ENCODE measurements around the gene NCR2.

NCR2 gene

DNA sequence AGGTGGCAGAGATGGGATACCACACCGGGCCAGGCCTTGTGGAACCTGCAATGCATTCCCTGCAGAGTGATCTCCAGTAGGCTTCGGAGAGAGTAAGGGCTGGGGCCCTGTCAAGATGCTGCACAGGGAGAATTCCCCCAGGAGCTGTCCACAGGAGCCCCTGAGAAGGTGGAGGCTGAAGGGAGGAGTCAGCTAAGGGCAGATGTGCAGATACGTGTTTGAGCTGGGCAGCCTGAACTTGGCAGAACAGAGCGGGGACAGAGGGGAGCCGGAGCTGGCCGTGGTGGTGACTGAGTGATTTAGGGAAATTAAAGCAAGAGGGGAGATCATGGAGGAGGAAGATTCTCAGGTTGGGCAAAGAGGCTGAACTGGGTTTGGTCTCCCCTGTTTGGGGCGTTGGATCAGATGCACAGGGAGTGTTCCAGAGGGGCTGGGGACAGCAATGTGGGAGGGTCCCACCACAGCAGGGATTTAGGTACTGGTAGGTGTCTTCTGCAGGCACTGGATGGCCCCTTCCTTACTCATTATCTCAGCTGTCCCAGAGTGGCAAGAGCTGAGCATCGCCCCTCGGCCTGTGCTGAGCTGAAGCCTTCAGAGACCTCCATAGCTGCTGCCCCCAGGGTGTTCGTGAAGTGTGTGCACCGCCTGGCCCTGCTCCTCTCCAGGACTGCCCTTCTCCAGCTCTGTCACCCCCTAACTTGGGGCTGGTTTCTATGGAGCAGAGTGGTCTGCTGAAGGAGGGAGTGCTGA lies 3.8 kb upstream of the NCR2 start:
- no peak for DNase-seq (ENCODE audit: low read depth, low spot score)

GRCh38 chr6:41332241-41332640 lies 3.2 kb upstream of the NCR2 start:
- DNase-seq (ENCODE audit: low read depth, low spot score): no peak

GRCh38 chr6:41332842-41333736 lies 2.3 kb upstream of the NCR2 start:
- no peak for DNase-seq (ENCODE audit: low read depth, low spot score)

DNA sequence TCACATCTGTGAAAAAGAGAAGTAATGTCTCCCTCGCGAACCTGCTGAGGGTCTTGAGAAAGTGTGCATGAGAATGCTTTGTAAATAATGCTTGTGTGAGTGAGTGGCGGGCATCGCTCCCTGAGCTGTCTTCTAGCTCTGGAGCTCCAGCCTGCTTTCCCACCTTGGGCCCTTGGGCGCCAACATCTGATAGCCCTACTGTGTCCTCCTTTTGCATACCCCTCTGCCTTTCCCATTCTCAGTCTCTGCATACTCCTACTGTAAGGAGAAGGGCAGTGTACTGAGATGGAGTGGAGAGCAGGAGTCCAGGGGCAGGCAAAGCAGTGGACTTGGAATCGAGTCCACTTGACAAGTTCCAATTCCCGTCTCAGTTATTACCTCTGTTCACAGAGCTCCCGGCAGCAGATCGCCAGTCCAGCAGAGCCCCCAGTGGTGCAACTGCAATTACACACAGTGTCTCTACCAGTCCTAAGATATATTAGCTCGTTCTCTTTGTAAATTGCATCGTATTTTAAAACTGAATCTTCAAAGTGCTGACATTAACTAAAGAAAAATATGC lies 847 bp upstream of the NCR2 start:
- no peak for DNase-seq (ENCODE audit: low read depth, low spot score)

DNA sequence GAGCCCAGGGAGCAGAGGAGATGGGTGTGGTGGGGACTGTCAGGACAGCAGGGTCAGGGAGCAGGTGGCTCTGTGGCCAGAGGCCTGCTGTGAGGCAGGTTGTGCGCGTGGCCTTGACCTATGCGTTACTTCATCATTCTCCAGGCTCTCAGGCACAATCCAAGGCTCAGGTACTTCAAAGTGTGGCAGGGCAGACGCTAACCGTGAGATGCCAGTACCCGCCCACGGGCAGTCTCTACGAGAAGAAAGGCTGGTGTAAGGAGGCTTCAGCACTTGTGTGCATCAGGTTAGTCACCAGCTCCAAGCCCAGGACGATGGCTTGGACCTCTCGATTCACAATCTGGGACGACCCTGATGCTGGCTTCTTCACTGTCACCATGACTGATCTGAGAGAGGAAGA lies 535 bp downstream of the NCR2 start:
- no peak for DNase-seq (ENCODE audit: low read depth, low spot score)

GRCh38 chr6:41336824-41337223 lies 1.4 kb downstream of the NCR2 start:
- DNase-seq (ENCODE audit: low read depth, low spot score): no peak

DNA sequence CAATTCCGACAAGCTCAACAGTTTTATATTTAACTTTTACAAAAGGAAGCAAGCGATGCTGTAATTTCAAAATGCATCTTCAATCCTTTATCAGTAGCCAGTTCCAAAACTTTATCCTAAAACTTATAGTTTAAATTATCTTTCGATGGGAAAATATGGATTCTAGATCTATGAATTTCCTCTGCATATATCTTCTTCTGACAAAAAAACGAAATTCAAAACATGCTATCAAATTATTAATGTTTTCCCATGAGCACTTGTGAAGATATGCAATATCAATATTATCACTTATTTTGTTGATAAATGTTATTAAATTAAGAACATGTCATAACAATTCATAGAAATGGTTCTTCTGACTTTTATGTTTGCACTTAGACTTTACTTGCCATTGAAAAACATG lies 2.3 kb downstream of the NCR2 start:
- DNase-seq (ENCODE audit: low read depth, low spot score): no peak

- DNase-seq (ENCODE audit: low read depth, low spot score): no peak
Measured at GRCh38 chr6:41338659-41339058, 3.3 kb downstream of the NCR2 start.

GRCh38 chr6:41341580-41341979 lies 6.2 kb downstream of the NCR2 start:
- DNase-seq (ENCODE audit: low read depth, low spot score): no peak

- no peak for DNase-seq (ENCODE audit: low read depth, low spot score)
Measured at GRCh38 chr6:41342241-41342640, 6.8 kb downstream of the NCR2 start.

DNA sequence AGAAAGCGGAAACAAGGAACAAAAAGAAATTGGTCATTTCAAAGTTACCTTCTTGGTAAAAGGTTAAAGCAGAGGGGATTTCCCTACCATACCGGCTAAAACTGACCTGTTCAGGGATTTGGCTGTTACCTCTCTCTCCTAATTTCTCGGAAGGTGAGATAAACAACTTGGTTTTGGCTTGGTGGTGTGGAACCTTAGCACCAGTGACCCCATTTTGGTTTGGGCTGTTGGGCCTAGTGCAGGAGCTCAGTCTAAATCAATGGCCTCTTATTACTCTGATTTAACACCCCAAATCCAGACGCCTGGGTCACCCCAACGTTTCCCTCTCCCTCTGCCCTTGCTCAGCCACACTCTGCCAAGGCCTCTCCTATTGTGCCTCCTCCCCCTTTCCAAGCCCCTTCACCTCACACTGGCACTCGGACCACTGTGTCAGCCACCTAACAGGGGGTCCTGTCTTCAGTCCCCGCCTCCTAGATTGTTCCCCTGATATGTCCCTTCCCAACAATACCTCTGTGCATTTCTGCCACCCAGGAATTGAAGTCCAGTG lies 8.3 kb downstream of the NCR2 start:
- DNase-seq (ENCODE audit: low read depth, low spot score): no peak

GRCh38 chr6:41344876-41345275 lies 9.5 kb downstream of the NCR2 start:
- DNase-seq (ENCODE audit: low read depth, low spot score): no peak

DNA sequence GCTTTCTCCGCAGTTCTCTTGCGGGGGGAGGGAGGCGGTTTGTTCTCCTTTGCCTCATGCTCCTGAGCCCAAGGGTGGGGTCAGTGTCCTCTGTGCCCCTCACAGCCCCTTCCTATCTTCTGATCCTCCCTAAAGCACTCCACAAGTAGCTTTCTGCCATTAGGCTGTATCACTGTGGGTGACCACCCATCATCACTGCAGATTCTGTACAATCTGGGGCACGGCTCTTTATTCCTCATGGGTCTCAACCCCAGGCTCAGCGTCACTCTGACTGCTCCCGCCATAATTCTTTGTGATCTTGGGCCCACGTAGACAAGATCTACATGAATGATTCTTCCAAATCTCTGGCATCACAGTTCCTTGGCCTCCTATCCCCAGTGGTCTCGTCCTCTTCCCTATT lies 10.5 kb downstream of the NCR2 start:
- no peak for DNase-seq (ENCODE audit: low read depth, low spot score)

GRCh38 chr6:41346441-41346840 lies 11.0 kb downstream of the NCR2 start:
- no peak for DNase-seq (ENCODE audit: low read depth, low spot score)

GRCh38 chr6:41347378-41348050 lies 12.1 kb downstream of the NCR2 start:
- no peak for DNase-seq (ENCODE audit: low read depth, low spot score)

DNA sequence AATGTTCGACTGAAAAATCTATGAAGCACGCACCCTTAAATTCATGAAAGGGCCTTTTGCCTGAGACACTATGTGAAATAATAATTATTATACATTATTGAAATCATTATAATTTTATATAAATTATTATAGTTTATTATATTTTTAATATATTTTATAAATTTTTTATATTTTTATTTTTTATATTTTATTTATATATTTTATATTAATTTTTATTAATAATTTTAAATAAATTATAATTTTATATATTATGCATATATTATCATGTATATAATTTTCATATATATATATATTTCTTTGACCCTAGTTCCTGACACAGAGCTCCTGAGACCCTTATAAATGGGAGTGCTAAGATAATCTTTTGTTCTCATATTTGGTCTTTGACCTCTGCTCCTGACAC lies 13.5 kb downstream of the NCR2 start:
- no peak for DNase-seq (ENCODE audit: low read depth, low spot score)

DNA sequence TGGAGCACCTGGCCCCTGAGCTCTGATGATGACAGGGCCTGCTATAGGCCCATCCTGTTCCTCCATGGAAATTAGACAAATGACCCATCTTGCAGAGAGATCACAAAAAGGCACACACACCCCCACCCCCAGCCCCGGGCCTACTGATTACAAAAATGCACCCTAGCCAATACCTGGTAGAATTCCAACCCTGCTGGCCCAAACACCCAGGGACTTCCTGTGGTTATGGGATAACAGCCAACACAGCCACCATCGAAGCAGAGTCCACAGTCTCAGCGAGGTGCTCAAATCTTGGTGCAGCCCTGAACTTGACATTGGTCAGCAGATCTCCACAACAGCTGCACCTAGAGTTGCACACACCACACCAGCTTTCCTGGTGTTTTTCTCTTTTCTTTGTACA lies 17.0 kb downstream of the NCR2 start:
- DNase-seq (ENCODE audit: low read depth, low spot score): no peak

- no peak for DNase-seq (ENCODE audit: low read depth, low spot score)
Measured at GRCh38 chr6:41352907-41353306, 17.5 kb downstream of the NCR2 start.

- DNase-seq (ENCODE audit: low read depth, low spot score): no peak
Measured at GRCh38 chr6:41353333-41353732, 17.9 kb downstream of the NCR2 start.

DNA sequence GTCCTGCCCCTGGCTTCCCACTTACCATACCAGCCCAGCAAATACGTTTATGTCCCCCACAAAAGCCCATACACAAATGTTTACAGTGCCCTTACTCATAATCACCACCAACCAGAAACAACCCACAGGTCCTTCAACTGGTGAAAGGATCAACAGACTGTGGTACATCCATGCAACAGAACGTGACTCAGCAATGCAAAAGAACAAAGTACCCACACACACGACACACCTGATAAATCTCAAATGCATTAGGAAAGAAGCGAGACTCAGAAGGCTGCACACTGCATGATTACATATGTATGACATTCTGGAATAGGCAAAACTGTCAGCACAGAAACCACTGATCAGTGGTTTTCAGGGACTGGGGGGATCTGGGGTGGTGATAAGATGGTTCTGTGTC lies 20.5 kb downstream of the NCR2 start:
- no peak for DNase-seq (ENCODE audit: low read depth, low spot score)

DNA sequence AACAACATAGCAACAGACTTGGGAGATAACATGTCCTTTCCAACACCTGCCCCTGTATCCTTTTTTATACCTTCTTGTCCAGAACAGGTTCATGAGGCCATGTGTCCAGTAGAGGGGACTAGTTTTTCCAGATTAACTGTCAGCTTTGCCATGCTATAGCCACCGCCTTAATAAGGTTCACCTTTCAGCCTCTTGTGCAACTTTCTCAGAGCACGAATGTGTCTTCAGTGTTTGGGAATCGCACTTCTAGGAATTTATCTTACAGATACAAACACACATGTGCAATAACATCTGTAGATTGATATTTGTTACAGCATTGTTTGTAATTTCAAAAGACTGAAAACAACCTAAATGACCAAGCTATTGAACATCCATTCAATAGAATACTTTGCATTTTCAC lies 21.4 kb downstream of the NCR2 start:
- DNase-seq (ENCODE audit: low read depth, low spot score): no peak

DNA sequence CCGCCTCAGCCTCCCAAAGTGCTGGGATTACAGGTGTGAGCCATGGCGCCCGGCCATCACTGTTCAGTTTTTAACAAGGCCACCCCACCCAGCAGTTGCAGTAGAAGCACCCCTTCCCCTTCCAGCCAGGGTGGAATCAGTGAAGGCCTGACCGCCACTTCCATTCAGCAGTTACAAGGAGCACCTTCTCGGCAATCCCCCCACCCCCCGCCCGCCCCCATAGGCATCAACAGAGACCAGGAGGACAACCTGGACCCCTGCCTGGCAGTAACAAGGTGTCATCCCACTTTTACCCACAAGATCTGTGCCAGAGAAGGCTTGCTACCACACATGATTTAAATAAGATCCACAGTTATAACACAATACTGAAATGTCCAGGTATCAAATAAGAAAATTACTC lies 23.1 kb downstream of the NCR2 start:
- DNase-seq (ENCODE audit: low read depth, low spot score): no peak

All from brain pericyte (primary cell).